HEK293 (cell line): ENCODE measurements around the gene MYO1F.

ENCODE experiments used
- BCL11A ChIP-seq: fragments of 450-650 bp; formaldehyde crosslinking; IDR thresholded peaks from 2 replicates; pipeline ENCODE4 v1.5.1; 2016; ENCODE audit warnings: low read depth, missing biosample characterization, missing genetic modification characterization
- ZFP41 ChIP-seq: fragments of 450-650 bp; formaldehyde crosslinking; IDR thresholded peaks from 2 replicates; pipeline ENCODE4 v1.5.1; 2016; ENCODE audit warnings: missing biosample characterization, missing genetic modification characterization, borderline replicate concordance
- ZNF175 ChIP-seq: fragments of 450-650 bp; formaldehyde crosslinking; IDR thresholded peaks from 2 replicates; pipeline ENCODE4 v1.5.1; 2016; ENCODE audit warnings: missing biosample characterization, missing genetic modification characterization
- ZNF621 ChIP-seq: fragments of 450-650 bp; formaldehyde crosslinking; IDR thresholded peaks from 2 replicates; pipeline ENCODE4 v1.5.1; 2017; ENCODE audit warnings: missing biosample characterization, missing genetic modification characterization
- ZNF658 ChIP-seq: fragments of 450-650 bp; formaldehyde crosslinking; IDR thresholded peaks from 2 replicates; pipeline ENCODE4; 2016; ENCODE audit warnings: missing biosample characterization, missing genetic modification characterization
- ZNF792 ChIP-seq: fragments of 450-650 bp; formaldehyde crosslinking; IDR thresholded peaks from 2 replicates; pipeline ENCODE4 v1.5.1; 2016; ENCODE audit warnings: missing biosample characterization, missing genetic modification characterization
- TF ChIP-seq, protein P1 (sequence below): fragments of 450-650 bp; formaldehyde crosslinking; IDR thresholded peaks from 2 replicates; pipeline ENCODE4 v1.5.1; 2016; ENCODE audit warnings: missing biosample characterization, missing genetic modification characterization

DNA sequence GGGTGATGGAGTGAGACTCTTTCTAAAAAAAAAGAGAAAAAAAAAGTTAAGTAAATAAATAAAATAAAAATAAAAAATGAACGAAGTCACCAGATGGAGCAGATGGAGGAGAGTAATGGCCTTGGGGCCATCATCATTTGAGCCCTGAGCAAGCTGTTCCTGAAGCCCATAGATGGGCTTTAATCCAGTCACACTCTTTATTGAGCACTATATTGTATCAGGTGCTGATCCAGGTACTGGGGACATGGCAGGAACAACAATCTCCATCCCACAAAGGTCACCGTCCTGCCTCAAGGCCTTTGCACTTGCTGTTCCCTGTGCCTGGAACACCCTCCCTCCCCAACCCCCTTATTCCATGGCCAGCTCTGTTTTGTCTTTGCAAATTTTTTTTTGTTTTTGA is 37.2 kb upstream of the MYO1F start:
- TF ChIP-seq ZNF658 (tag by site-specific recombination) (no peak), ZNF175 (no peak), ZNF792 (no peak), ZNF621 (tag by site-specific recombination) (no peak), ZFP41 (no peak), BCL11A (tag by site-specific recombination) (no peak)
- TF ChIP-seq, protein P1, sequence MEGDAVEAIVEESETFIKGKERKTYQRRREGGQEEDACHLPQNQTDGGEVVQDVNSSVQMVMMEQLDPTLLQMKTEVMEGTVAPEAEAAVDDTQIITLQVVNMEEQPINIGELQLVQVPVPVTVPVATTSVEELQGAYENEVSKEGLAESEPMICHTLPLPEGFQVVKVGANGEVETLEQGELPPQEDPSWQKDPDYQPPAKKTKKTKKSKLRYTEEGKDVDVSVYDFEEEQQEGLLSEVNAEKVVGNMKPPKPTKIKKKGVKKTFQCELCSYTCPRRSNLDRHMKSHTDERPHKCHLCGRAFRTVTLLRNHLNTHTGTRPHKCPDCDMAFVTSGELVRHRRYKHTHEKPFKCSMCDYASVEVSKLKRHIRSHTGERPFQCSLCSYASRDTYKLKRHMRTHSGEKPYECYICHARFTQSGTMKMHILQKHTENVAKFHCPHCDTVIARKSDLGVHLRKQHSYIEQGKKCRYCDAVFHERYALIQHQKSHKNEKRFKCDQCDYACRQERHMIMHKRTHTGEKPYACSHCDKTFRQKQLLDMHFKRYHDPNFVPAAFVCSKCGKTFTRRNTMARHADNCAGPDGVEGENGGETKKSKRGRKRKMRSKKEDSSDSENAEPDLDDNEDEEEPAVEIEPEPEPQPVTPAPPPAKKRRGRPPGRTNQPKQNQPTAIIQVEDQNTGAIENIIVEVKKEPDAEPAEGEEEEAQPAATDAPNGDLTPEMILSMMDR (tag by site-specific recombination): no peak
